Neuronal stem cell (in vitro differentiated cells): Measurements from ENCODE around the gene ATP11A.
A peak's percentile ranks its signal among the peaks of the same experiment; 100 is the strongest.

Experiments used
- DNase-seq: peaks from one replicate; pipeline ENCODE4 v3.0.0-alpha.2; 2013; ENCODE audit warnings: low spot score
- H2AFZ ChIP-seq: one replicate; pipeline ENCODE4 v1.6.1; 2013; ENCODE audit warnings: mild to moderate bottlenecking, low read length, inconsistent platforms
- H2AK5ac ChIP-seq: 2 replicates; pipeline ENCODE4 v1.6.1; 2013; ENCODE audit warnings: low read depth, mild to moderate bottlenecking, inconsistent platforms, low read length, moderate library complexity, mixed read lengths
- H2BK120ac ChIP-seq: 2 replicates; pipeline ENCODE4 v1.6.1; 2013; ENCODE audit warnings: low read depth, mild to moderate bottlenecking, inconsistent platforms, low read length, moderate library complexity, mixed read lengths
- H2BK12ac ChIP-seq: one replicate; pipeline ENCODE4 v1.6.1; 2013; ENCODE audit warnings: low read length, inconsistent platforms
- H2BK15ac ChIP-seq: 2 replicates; pipeline ENCODE4 v1.6.1; 2013; ENCODE audit warnings: mild to moderate bottlenecking, low read length, inconsistent platforms, mixed read lengths
- H2BK5ac ChIP-seq: one replicate; pipeline ENCODE4 v1.6.1; 2013; ENCODE audit warnings: inconsistent platforms, mild to moderate bottlenecking, low read length, moderate library complexity
- H3K14ac ChIP-seq: one replicate; pipeline ENCODE4 v1.6.1; 2013; ENCODE audit warnings: low read length, inconsistent platforms
- H3K18ac ChIP-seq: 2 replicates; pipeline ENCODE4 v1.6.1; 2013; ENCODE audit warnings: low read length, inconsistent platforms
- H3K23ac ChIP-seq: 2 replicates; pipeline ENCODE4 v1.6.1; 2013; ENCODE audit warnings: low read depth, mild to moderate bottlenecking, mixed read lengths, low read length, inconsistent platforms; ENCODE audit not compliant: poor library complexity
- H3K27ac ChIP-seq: replicated peaks from 3 replicates; pipeline ENCODE4 v1.5.1; 2013; ENCODE audit warnings: low read length, inconsistent platforms
- H3K27me3 ChIP-seq, 3 experiments: 2 replicates each; pipeline ENCODE4 v1.6.1; 2013; ENCODE audit warnings: low read length in 3 of 3, mild to moderate bottlenecking in 2 of 3, inconsistent platforms in 1 of 3, low read depth in 1 of 3, mixed read lengths in 1 of 3, moderate library complexity in 1 of 3; ENCODE audit not compliant: control insufficient read depth in 3 of 3, insufficient read depth in 3 of 3
- H3K36me3 ChIP-seq, 2 donors: replicated peaks in 1 of 2; 2 replicates each; pipeline ENCODE4 v1.6.1; 2013; ENCODE audit warnings: low read length in 2 of 2; ENCODE audit not compliant: control insufficient read depth in 2 of 2, insufficient read depth in 2 of 2
- H3K4ac ChIP-seq: 2 replicates; pipeline ENCODE4 v1.6.1; 2013; ENCODE audit warnings: inconsistent platforms, mild to moderate bottlenecking, low read length, moderate library complexity
- H3K4me1 ChIP-seq, 2 donors: 1 replicate in 1 of 2; 2 replicates in 1 of 2; pipeline ENCODE4 v1.6.1; 2013; ENCODE audit warnings: low read length in 2 of 2, low read depth in 1 of 2; ENCODE audit not compliant: control insufficient read depth in 2 of 2, insufficient read depth in 1 of 2
- H3K4me2 ChIP-seq: one replicate; pipeline ENCODE4 v1.6.1; 2013; ENCODE audit warnings: mild to moderate bottlenecking, low read length, inconsistent platforms; ENCODE audit not compliant: insufficient read depth, poor library complexity, severe bottlenecking
- H3K4me3 ChIP-seq, 2 donors: 2 replicates each; pipeline ENCODE4 v1.5.1; 2013; ENCODE audit warnings: low read length in 2 of 2, mild to moderate bottlenecking in 2 of 2, inconsistent platforms in 1 of 2, moderate library complexity in 1 of 2
- H3K79me1 ChIP-seq: one replicate; pipeline ENCODE4 v1.6.1; 2013; ENCODE audit warnings: low read depth, mild to moderate bottlenecking, inconsistent platforms, low read length, moderate library complexity
- H3K9ac ChIP-seq: one replicate; pipeline ENCODE4 v1.6.1; 2013; ENCODE audit warnings: mild to moderate bottlenecking, low read depth, low read length, inconsistent platforms; ENCODE audit not compliant: poor library complexity
- H3K9me3 ChIP-seq, 2 donors: replicated peaks in 1 of 2; 2 replicates each; pipeline versions ENCODE3 to v1.6.1; 2013; ENCODE audit warnings: low read length in 2 of 2, mild to moderate bottlenecking in 2 of 2, inconsistent platforms in 1 of 2, low read depth in 1 of 2, mixed read lengths in 1 of 2, moderate library complexity in 1 of 2; ENCODE audit not compliant: control insufficient read depth in 2 of 2, insufficient read depth in 1 of 2
- H4K8ac ChIP-seq: one replicate; pipeline ENCODE4 v1.6.1; 2013; ENCODE audit warnings: low read depth, mild to moderate bottlenecking, inconsistent platforms, low read length, moderate library complexity
- H4K91ac ChIP-seq: one replicate; pipeline ENCODE4 v1.6.1; 2013; ENCODE audit warnings: low read length, low read depth, mild to moderate bottlenecking, inconsistent platforms; ENCODE audit not compliant: poor library complexity
- WGBS, 2 donors: extraction: QIAGEN DNeasy Blood & Tissue Kit; methylation state at CpG; one replicate each; pipeline ENCODE4 v1.1.7; 2013; ENCODE audit warnings: missing lambda C conversion rate in 2 of 2, mixed read lengths in 1 of 2; ENCODE audit not compliant: insufficient read length in 2 of 2, insufficient replicate concordance in 1 of 2; ENCODE audit errors: extremely low coverage in 2 of 2; 5-methylcytosine and 5-hydroxymethylcytosine counted together

ATP11A gene

DNA sequence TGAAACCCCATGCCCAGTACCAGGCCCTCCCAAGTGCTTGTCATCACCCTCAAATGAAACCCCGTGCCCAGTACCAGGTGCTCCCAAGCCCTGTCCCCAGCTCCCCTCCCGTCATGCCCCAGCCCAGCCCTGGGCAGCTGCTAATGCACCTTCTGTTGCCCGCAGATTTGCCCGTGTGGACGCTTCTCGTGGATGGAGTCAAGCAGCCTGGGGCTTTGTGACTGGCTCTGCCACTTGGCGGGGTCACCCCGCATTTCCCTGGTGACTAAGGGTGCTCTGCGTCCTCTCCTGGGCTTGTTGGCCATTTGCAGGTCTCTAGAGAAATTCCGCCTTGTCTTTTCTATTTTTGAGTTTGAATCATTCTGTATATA, 82.7 kb downstream of the ATP11A start:
- no peak overlapping the region for H2BK15ac ChIP-seq

GRCh38 chr13:112772929-112773328, 83.1 kb downstream of the ATP11A start:
- WGBS, 2 donors: no CpG with 5 or more reads among the region's 8 CpGs

More for the DNA sequence above, 82.7 kb downstream of the ATP11A start:
- Histone ChIP-seq H3K9ac (no peak overlapping the region), H3K4ac (no peak overlapping the region), H3K18ac (no peak overlapping the region), H3K14ac (no peak overlapping the region), H2BK5ac (no peak overlapping the region), H2BK120ac (no peak overlapping the region), H4K8ac (no peak overlapping the region), H4K91ac (no peak overlapping the region), H3K4me1 (peaks cover 0 to 28% of the 10 kb centered on the region in 2 donors), H3K9me3 (no peaks in the 10 kb centered on the region), H3K27ac (no peak overlapping the region), H3K4me3 (no peak overlapping the region), H3K27me3 (peaks cover 0 to 4% (median 0%) of the 10 kb centered on the region in 3 experiments), H2AK5ac (no peak overlapping the region), H2AFZ (no peak overlapping the region), H3K36me3 (no peaks in the 10 kb centered on the region), H3K79me1 (peaks cover 7% of the 10 kb centered on the region), H3K23ac (no peak overlapping the region), H3K4me2 (no peak overlapping the region), H2BK12ac (no peak overlapping the region)
- WGBS, 2 donors: no CpG with 5 or more reads among the region's 10 CpGs
- no peak for DNase-seq

DNA sequence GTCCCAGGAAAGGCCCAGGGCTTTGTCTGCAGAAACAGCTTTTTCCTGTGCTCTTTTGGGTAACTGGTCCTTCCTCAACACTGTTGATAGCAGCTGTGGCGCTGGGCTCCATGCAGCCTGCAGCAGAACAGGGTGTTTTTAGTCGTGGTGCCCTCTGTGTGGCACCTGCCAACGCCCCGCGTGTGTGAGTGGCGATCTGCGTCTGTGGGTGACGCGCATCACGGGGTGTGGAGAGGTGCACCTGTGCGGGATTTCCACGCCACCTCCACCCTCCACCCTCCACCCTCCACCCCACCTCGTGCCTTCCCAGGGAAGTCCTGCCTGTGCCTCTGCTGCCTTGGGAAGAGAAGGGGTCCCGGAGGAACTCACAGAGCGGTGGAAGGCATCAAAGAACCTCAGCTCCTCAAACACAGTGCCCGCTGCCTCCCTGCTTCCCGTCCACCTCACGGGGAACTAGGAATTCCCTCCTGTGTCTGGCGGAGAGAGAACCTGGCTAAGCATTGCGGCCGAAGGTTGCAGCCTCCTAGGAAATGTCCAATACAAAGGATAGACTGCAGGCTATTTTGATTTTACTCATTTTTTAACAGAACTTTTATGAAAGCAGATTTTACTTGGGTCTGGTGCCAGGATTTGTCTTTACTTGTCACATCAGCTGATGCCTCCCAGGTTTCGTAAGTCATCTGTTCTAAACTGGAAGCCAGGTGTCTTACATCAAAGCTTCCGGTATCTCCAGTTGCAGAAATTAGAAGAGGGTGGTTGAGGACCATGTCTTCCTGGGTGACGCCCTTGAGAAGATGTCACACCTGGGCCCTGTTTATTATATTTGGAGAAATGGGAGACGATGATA, 84.0 kb downstream of the ATP11A start:
- Histone ChIP-seq H3K27me3 (peaks cover 0 to 4% (median 0%) of the 10 kb centered on the region in 3 experiments), H3K9ac (no peak overlapping the region), H3K4me2 (no peak overlapping the region), H3K9me3 (peaks cover 0 to 2% of the 10 kb centered on the region in 2 donors), H2BK120ac (no peak overlapping the region), H4K8ac (no peak overlapping the region), H2AK5ac (no peak overlapping the region), H2BK15ac (no peak overlapping the region), H3K23ac (peak overlapping the region; percentile 43), H3K4me1 (peaks cover 0 to 26% of the 10 kb centered on the region in 2 donors), H2BK5ac (no peak overlapping the region), H3K36me3 (peaks cover 0 to 5% of the 10 kb centered on the region in 2 donors), H4K91ac (no peak overlapping the region), H3K79me1 (peaks cover 9% of the 10 kb centered on the region), H2BK12ac (no peak overlapping the region), H3K18ac (peak overlapping the region; percentile 76), H2AFZ (no peak overlapping the region), H3K4ac (no peak overlapping the region), H3K27ac (no peak overlapping the region), H3K4me3 (no peak overlapping the region), H3K14ac (no peak overlapping the region)
- no CpG with 5 or more reads among the region's 25 CpGs for WGBS, 2 donors
- no peak for DNase-seq

More at GRCh38 chr13:112772929-112773328, 83.1 kb downstream of the ATP11A start:
- Histone ChIP-seq H2BK15ac (no peak overlapping the region), H2AFZ (no peak overlapping the region), H3K27me3 (peaks cover 0 to 4% (median 0%) of the 10 kb centered on the region in 3 experiments), H3K79me1 (peaks cover 7% of the 10 kb centered on the region), H3K4me1 (peaks cover 0 to 28% of the 10 kb centered on the region in 2 donors), H4K91ac (no peak overlapping the region), H4K8ac (no peak overlapping the region), H3K27ac (no peak overlapping the region), H3K9ac (peak overlapping the region; percentile 39), H3K4ac (no peak overlapping the region), H3K36me3 (no peaks in the 10 kb centered on the region), H3K9me3 (no peaks in the 10 kb centered on the region), H3K23ac (peak overlapping the region; percentile 8), H3K14ac (no peak overlapping the region), H2BK5ac (no peak overlapping the region), H3K4me2 (no peak overlapping the region), H2BK120ac (no peak overlapping the region), H3K4me3 (no peak overlapping the region), H2BK12ac (no peak overlapping the region), H3K18ac (peak overlapping the region; percentile 67), H2AK5ac (no peak overlapping the region)
- DNase-seq: no peak

DNA sequence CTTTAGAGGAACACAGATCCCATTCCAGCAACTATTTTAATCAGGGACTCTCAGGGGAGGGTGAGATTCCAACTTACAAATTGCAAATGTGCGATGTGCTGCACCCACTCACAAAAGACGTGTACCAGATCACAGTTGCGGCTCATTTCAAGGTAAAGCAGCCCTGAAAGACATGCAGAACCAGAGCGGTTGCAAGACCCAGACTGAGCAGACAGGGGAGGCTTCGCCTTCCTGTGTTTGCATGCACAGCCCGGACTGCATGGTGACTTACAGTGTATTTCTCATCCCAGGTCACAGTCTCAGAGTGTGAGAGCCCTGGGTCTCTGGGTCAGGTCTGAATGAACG, 84.6 kb downstream of the ATP11A start:
- Histone ChIP-seq H3K4ac (no peak overlapping the region), H3K14ac (peak overlapping the region; percentile 59), H3K18ac (peak overlapping the region; percentile 78), H3K36me3 (peaks cover 0 to 5% of the 10 kb centered on the region in 2 donors), H3K27ac (no peak overlapping the region), H4K8ac (peak overlapping the region; percentile 68), H3K27me3 (peaks cover 0 to 4% (median 0%) of the 10 kb centered on the region in 3 experiments), H3K4me1 (peaks cover 0 to 25% of the 10 kb centered on the region in 2 donors), H3K79me1 (peaks cover 9% of the 10 kb centered on the region), H3K9me3 (peaks cover 0 to 2% of the 10 kb centered on the region in 2 donors), H2BK5ac (no peak overlapping the region), H3K4me2 (no peak overlapping the region), H2AFZ (no peak overlapping the region), H2BK15ac (peak overlapping the region; percentile 62), H2AK5ac (no peak overlapping the region), H3K4me3 (no peak overlapping the region), H2BK12ac (no peak overlapping the region), H2BK120ac (no peak overlapping the region), H3K9ac (no peak overlapping the region), H3K23ac (peak overlapping the region; percentile 58), H4K91ac (no peak overlapping the region)
- no CpG with 5 or more reads among the region's 7 CpGs for WGBS, 2 donors
- DNase-seq: no peak
